Measurements from ENCODE around the gene PGC.

DNA sequence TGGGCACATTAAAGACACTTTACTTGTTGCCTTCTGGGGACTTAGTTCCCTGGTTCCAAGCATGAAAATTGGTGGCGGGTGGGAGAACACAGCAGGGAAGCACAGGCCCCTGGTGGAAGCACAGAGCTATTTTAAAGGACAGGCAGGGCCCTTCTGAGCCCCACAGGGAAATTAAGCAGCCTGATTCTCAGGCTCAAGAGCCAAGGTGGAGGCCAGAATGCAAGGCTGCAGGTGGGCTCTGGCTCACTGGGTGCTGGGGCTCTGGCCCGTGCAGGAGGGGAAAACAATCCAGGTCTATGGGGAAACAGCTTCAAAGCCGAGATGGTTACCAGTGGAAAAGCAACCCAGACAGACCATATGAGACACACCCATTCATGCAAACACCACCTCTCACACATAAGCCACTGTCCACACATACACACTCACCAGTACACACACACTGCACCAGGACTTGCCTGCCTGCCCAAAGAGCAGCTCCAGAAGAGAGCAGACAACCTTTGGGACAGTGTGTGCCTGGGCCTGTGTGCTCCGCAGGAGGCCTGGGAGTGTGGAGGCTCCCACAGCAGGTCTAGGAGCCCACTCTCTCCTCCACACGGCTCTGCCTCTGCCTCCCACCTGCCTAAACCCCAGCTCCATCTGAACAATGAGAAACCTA lies 42.4 kb downstream of the PGC start:
- TF ChIP-seq POLR2A (IDR thresholded peaks at IDR 0.05) (no peak), POLR2AphosphoS5 (IDR thresholded peaks at IDR 0.05) (peak in 2 of 3 donors; percentile 45 to 57)
- TF ChIP-seq, protein P1, sequence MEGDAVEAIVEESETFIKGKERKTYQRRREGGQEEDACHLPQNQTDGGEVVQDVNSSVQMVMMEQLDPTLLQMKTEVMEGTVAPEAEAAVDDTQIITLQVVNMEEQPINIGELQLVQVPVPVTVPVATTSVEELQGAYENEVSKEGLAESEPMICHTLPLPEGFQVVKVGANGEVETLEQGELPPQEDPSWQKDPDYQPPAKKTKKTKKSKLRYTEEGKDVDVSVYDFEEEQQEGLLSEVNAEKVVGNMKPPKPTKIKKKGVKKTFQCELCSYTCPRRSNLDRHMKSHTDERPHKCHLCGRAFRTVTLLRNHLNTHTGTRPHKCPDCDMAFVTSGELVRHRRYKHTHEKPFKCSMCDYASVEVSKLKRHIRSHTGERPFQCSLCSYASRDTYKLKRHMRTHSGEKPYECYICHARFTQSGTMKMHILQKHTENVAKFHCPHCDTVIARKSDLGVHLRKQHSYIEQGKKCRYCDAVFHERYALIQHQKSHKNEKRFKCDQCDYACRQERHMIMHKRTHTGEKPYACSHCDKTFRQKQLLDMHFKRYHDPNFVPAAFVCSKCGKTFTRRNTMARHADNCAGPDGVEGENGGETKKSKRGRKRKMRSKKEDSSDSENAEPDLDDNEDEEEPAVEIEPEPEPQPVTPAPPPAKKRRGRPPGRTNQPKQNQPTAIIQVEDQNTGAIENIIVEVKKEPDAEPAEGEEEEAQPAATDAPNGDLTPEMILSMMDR (IDR thresholded peaks at IDR 0.05 in 8 of 11, conservative IDR thresholded peaks at IDR 0.05 in 3 of 11) = no peak
